Mononuclear cell (primary cell): ENCODE results near the gene VWA3A. TPM values are rescaled to one million over a fixed set of nuclear protein-coding genes. Genes with fewer than 3 reads are reported as not detected.

ENCODE experiments used
- H3K27me3 ChIP-seq: 2 replicates; pipeline ENCODE4 v1.6.0; 2011; ENCODE audit warnings: low read length, control low read depth; ENCODE audit not compliant: insufficient read depth
- H3K4me1 ChIP-seq: 2 replicates; pipeline ENCODE4 v1.5.1; 2011; ENCODE audit warnings: mild to moderate bottlenecking, low read length, control low read depth; ENCODE audit not compliant: insufficient read depth
- H3K4me3 ChIP-seq: 2 replicates; pipeline ENCODE4 v1.5.1; 2011; ENCODE audit warnings: mild to moderate bottlenecking, low read length, moderate library complexity
- H3K9me3 ChIP-seq: 2 replicates; pipeline ENCODE4 v1.5.1; 2011; ENCODE audit warnings: low read depth, mild to moderate bottlenecking, control low read depth, low read length
- total RNA-seq: library from RNA; depleted of rRNA; stranded (reverse); fragments of >200 nt; gene quantifications from one replicate; pipeline ENCODE4 v1.2.3, GENCODE V29; 2012

Gene VWA3A
- total RNA-seq, 1 donor, result 0.10 TPM

DNA sequence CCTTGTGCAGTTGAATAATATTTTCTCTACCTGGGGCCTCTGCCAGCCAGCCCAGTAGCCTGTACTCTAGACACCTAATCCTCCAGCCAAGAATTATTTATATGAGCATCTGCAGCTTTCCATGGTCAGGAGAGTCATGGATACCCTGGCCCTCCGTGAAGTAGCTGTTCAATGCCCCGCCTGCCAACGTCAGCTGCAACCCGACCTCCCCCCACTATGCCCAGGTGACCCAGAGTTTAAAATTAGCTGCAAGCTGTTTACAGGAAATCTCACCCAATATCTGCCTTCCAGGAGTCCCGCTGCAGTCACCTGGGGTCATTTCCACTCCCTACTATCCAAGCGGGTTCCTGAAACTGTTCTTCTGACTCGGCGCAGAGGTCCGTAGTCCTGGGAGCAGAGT lies 82.3 kb downstream of the VWA3A start:
- no peaks in the 10 kb centered on the region for H3K9me3 ChIP-seq
- H3K4me1 ChIP-seq, result no peaks in the 10 kb centered on the region
- H3K27me3 ChIP-seq, result no peaks in the 10 kb centered on the region
- H3K4me3 ChIP-seq, result no peak overlapping the region

DNA sequence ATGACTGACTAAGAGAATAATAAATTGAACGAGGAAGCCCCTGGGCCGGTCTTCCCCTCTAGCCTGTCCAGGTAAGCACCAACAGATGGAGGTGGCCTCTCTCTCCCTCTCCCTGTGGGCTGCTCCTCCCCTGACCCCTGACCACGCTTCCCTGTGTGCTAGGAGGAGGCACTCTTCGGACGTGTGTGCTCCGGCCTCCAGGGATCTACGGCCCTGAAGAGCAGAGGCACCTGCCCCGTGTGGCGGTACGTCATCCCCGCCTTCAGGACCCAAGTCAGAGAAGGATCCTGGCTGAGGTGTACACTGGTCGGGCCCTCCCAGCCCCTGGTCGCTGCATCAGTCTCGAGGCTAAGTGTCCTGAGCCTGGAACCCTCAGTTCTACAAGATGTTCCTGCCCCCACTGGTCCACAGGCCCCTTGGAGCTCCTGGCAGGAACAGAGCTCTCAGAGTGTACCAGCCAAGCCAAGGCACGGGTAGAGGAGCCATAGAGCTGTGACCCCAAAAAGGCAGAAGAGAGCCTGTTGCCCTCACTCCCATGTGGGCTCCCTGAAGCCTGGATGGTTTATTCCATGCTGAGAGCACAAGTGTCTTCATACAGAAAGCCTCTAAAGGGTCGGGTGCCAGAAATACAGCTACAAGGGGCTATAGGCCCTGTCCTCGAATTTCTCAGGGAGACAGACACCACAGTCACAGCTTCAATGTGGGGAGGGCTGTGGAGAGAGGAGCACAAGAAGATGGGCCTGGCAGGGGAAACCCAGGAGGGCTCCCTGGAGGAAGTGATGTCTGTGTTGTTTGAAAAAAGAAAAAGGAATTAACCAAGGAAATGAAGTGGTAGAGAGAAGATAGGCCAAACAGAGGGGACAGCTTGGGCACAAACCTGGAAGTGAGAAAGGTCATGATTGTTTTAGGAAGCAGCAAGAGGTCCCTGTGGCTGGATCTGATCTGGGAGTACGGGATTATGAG lies 85.9 kb downstream of the VWA3A start:
- Histone ChIP-seq H3K9me3 (no peaks in the 10 kb centered on the region), H3K4me3 (no peak overlapping the region), H3K27me3 (no peaks in the 10 kb centered on the region), H3K4me1 (no peaks in the 10 kb centered on the region)

DNA sequence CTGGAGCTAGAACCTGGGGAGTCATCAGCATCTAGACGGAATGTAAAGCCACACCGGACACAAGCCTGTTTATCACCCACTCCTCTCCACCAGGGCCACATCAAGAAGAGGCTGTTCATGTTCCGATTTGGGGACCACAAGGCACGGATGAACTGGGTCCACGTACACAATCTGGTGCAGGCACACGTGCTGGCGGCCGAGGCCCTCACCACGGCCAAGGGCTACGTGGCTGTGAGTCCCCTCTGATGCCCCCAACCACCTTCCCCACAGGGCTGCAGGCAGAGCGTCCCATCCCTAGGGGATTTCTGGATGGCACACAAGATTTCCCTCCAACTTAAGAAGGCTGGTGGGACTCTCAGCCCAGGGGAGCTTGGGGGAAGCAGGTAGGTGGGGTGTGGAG lies 89.1 kb downstream of the VWA3A start:
- Histone ChIP-seq H3K9me3 (no peaks in the 10 kb centered on the region), H3K27me3 (no peaks in the 10 kb centered on the region), H3K4me3 (no peak overlapping the region), H3K4me1 (no peaks in the 10 kb centered on the region)

DNA sequence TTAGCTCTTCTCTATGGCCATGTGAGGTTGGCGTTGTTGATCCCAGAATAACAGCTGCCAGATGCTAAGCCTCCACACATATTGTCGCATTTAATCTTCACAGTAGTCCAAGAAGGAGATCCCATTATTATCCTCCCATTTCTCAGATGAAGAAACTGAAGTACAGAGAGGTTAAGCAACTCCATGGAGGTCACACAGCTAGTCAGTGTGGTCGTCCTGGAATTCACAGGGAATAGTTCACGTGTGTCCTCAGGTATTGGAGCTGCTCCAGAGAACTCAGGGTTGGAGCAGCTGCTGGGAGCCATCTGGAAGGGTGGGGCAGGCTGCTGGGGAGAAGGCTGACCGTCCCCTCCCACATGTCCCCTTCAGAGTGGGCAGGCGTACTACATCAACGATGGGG lies 89.5 kb downstream of the VWA3A start:
- Histone ChIP-seq H3K4me1 (no peaks in the 10 kb centered on the region), H3K27me3 (no peaks in the 10 kb centered on the region), H3K4me3 (no peak overlapping the region), H3K9me3 (no peaks in the 10 kb centered on the region)

- H3K4me3 ChIP-seq, result no peak overlapping the region
- H3K27me3 ChIP-seq, result no peaks in the 10 kb centered on the region
- peaks cover 6% of the 10 kb centered on the region for H3K4me1 ChIP-seq
- H3K9me3 ChIP-seq, result no peaks in the 10 kb centered on the region
These were observed 91.0 kb downstream of the VWA3A start for GRCh38 chr16:22183335-22183734.

- H3K4me1 ChIP-seq, result peaks cover 13% of the 10 kb centered on the region
- H3K27me3 ChIP-seq, result no peaks in the 10 kb centered on the region
- H3K9me3 ChIP-seq, result no peaks in the 10 kb centered on the region
- no peak overlapping the region for H3K4me3 ChIP-seq
These were observed 91.7 kb downstream of the VWA3A start for GRCh38 chr16:22183901-22184614.

GRCh38 chr16:22184615-22184968 lies 92.3 kb downstream of the VWA3A start:
- H3K27me3 ChIP-seq, result no peaks in the 10 kb centered on the region
- no peak overlapping the region for H3K4me3 ChIP-seq
- H3K9me3 ChIP-seq, result no peaks in the 10 kb centered on the region
- peaks cover 19% of the 10 kb centered on the region for H3K4me1 ChIP-seq

DNA sequence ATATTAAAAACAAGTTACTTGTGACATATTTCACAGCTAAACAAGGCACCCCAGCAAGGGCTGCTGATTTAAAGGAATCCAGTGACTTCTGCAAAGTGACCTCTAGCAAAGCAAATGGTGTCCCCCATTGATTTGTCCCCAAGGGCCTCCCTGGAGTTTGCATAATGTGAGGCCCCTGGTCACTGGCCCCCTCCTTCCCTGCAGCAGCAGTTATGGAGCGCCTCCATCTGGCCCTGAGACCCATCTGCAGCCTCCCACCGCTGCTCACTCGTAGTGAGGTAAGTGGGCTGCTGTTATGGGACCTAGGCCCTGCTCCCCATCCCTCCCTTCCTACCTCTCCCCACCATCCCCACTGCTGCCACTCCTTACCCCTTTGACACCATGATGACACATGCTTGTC lies 94.2 kb downstream of the VWA3A start:
- Histone ChIP-seq H3K4me1 (peaks cover 24% of the 10 kb centered on the region), H3K4me3 (no peak overlapping the region), H3K27me3 (no peaks in the 10 kb centered on the region), H3K9me3 (no peaks in the 10 kb centered on the region)

GRCh38 chr16:22188267-22188594 lies 95.9 kb downstream of the VWA3A start:
- Histone ChIP-seq H3K4me1 (peaks cover 41% of the 10 kb centered on the region), H3K9me3 (no peaks in the 10 kb centered on the region), H3K4me3 (no peak overlapping the region), H3K27me3 (no peaks in the 10 kb centered on the region)

DNA sequence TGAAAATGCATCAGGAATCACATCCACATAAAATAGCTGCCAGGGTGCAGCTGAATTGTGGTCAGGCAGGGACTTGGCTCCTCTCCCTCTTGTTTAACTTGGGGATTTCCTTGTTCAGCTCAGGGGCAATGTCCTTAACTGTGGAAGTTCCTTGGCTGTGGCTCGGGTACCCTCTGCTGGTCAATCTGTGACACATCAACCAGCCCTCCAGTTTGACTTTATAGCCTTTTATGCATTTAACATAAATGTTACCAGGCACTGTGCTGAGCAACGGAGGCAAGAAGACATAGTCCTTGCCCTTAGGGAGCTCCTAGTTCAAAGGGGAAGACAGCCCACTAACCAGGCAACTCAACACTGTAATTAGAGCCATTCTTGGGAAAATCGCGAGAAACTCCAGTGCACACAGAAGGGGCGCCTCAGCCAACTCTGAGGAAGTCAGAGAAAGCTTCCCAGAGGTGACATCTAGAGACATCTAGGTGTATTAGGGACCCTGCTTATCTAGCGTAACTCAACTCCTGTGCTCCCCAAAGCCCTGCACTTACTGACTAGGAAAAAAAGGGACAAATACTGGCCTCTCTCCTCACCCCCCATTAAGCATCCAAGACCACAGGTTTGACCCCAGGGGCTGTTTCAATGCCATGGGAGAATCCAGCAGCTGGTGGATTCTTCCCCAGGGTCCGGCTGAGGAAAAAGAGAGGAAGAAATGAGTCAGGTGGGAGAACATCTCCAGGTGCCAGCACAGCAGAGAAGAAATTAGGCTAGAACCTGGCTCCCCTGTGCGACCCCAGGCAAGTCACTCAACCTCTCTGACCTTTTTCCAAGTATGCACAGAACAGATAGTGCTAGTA lies 96.5 kb downstream of the VWA3A start:
- Histone ChIP-seq H3K4me3 (no peak overlapping the region), H3K27me3 (no peaks in the 10 kb centered on the region), H3K9me3 (no peaks in the 10 kb centered on the region), H3K4me1 (peaks cover 47% of the 10 kb centered on the region)

DNA sequence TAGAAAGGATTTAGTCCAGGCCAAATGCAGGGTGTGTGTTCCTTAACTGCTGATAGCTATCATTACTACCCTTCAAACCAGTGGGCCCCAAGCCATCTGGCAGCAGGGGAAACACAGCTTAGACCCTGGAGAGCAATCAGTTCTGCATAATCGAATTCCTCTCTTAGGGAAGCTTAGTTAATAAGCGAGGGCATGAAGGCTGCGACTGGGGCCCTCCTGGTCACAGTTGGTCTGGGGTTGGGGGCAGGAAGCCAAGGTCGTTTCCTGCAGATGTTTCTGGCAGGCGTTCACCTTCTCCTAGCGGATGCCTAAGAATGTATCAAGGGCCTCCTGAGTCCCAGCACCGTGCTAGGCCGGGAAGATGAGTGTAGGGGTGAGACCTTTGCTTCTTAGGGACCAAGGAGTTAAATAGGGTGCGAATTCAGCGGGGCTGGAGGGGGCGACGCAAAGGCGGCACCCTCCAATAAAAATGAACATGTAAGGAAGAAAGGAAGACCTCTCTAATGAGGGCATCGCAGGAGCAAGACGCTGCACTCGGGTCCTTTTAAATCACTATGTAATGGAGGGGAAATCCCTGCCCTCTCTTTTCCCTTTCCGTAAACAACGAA lies 97.2 kb downstream of the VWA3A start:
- no peaks in the 10 kb centered on the region for H3K27me3 ChIP-seq
- no peaks in the 10 kb centered on the region for H3K9me3 ChIP-seq
- H3K4me1 ChIP-seq, result peaks cover 49% of the 10 kb centered on the region
- peak overlapping the region; percentile 63 for H3K4me3 ChIP-seq

DNA sequence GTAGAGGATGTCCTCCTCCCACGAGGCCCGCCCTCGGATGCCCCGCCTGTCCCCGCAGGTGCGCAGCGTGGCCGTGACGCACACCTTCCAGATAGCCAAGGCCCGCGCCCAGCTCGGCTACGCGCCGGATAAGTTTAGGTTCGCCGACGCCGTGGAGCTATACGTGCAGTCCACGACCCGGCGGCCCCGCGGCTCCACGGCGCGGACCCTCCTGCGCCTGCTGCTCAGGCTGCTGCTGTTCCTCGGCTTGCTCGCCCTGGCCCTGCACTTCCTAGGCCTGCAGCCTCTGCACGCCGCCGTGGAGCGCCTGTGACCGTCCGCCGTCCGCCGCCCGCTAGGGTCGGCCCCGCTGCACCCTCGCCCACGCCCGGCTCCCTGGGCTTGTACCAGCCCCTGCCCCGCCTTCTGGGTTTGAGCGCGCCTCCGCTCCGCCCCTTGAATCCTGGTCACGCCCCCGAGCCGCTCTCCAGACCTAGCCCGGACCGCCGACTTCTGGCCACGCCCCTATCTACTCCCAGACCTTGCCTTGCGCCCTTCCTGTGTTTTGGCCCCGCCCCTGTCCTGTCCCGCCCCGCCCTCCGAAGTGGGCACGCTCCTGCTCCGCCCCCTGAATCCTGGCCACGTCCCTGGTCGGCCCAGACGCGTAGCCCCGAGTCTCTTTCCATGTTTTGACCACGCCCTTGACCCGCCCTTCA lies 97.9 kb downstream of the VWA3A start:
- Histone ChIP-seq H3K4me3 (peak overlapping the region; percentile 63), H3K9me3 (no peaks in the 10 kb centered on the region), H3K4me1 (peaks cover 55% of the 10 kb centered on the region), H3K27me3 (no peaks in the 10 kb centered on the region)

GRCh38 chr16:22190776-22191531 lies 98.6 kb downstream of the VWA3A start:
- Histone ChIP-seq H3K4me3 (peak overlapping the region; percentile 60), H3K4me1 (peaks cover 60% of the 10 kb centered on the region), H3K27me3 (no peaks in the 10 kb centered on the region), H3K9me3 (no peaks in the 10 kb centered on the region)
